Bone marrow (tissue), 2 donors: Measurements from ENCODE around the gene FEM1C.

Experiments
- DNase-seq, 2 donors: peaks; one replicate each; lab custom pipeline; 2025; lab: John Stamatoyannopoulos, UW

FEM1C gene

GRCh38 chr5:115544436-115545350 is at the start of gene FEM1C:
FEM1C (minus strand) TSS chr5:115544775; CDS start chr5:115543493, 1,282 bp downstream.
- DNase-seq, result peak; percentile 89 to 98

- DNase-seq, result no peak
Measured at GRCh38 chr5:115589043-115589442, 44.5 kb upstream of the FEM1C start.

- DNase-seq, result no peak
Measured at GRCh38 chr5:115588640-115589039, 44.1 kb upstream of the FEM1C start.

GRCh38 chr5:115586525-115587146 is 42.1 kb upstream of the FEM1C start:
- DNase-seq, result peak in 1 of 2 donors; percentile 35

- no peak for DNase-seq
Measured at GRCh38 chr5:115585265-115585664, 40.7 kb upstream of the FEM1C start.

- no peak for DNase-seq
Measured at GRCh38 chr5:115584501-115584900, 39.9 kb upstream of the FEM1C start.

GRCh38 chr5:115583474-115583873 is 38.9 kb upstream of the FEM1C start:
- DNase-seq, result no peak

GRCh38 chr5:115580941-115581340 is 36.4 kb upstream of the FEM1C start:
- no peak for DNase-seq

- no peak for DNase-seq
Measured at GRCh38 chr5:115579747-115580173, 35.2 kb upstream of the FEM1C start.

GRCh38 chr5:115579216-115579615 is 34.6 kb upstream of the FEM1C start:
- no peak for DNase-seq

- DNase-seq, result no peak
Measured at GRCh38 chr5:115578657-115579056, 34.1 kb upstream of the FEM1C start.

GRCh38 chr5:115577741-115578140 is 33.2 kb upstream of the FEM1C start:
- no peak for DNase-seq

- no peak for DNase-seq
Measured at GRCh38 chr5:115577329-115577728, 32.8 kb upstream of the FEM1C start.

- no peak for DNase-seq
Measured at GRCh38 chr5:115575167-115576070, 30.8 kb upstream of the FEM1C start.

GRCh38 chr5:115573133-115573532 is 28.6 kb upstream of the FEM1C start:
- DNase-seq, result no peak

- no peak for DNase-seq
Measured at GRCh38 chr5:115571441-115571878, 26.9 kb upstream of the FEM1C start.

GRCh38 chr5:115568668-115569067 is 24.1 kb upstream of the FEM1C start:
- DNase-seq, result no peak

- DNase-seq, result no peak
Measured at GRCh38 chr5:115565233-115565632, 20.7 kb upstream of the FEM1C start.

GRCh38 chr5:115561176-115561575 is 16.6 kb upstream of the FEM1C start:
- no peak for DNase-seq

- no peak for DNase-seq
Measured at GRCh38 chr5:115559524-115559923, 14.9 kb upstream of the FEM1C start.

GRCh38 chr5:115558388-115558956 is 13.9 kb upstream of the FEM1C start:
- no peak for DNase-seq
